Smooth muscle cell (in vitro differentiated cells): ENCODE data around the gene HS3ST1. TPM values are rescaled to one million over a fixed set of nuclear protein-coding genes. Genes with fewer than 3 reads are reported as not detected.
"Not testable (repeated sequence)": the region's sequence is repeated elsewhere in the genome, so short reads cannot be mapped to it uniquely, and the experiment has no call there.

Source experiments
- DNase-seq: peaks from one replicate; lab custom pipeline; 2025; ENCODE audit not compliant: unreplicated experiment; lab: John Stamatoyannopoulos, UW
- H2AFZ ChIP-seq: fragments of 200-600 bp; sonication (generic); 2 replicates; pipeline ENCODE4 v1.6.0; 2016; ENCODE audit warnings: antibody characterized with exemption, low read depth, mild to moderate bottlenecking
- H3F3A ChIP-seq: fragments of 200-600 bp; sonication (generic); 2 replicates; pipeline ENCODE4 v1.6.0; 2017; ENCODE audit warnings: antibody characterized with exemption, low read depth
- H3K27ac ChIP-seq: fragments of 200-600 bp; sonication (generic); 2 replicates; pipeline ENCODE4 v1.5.1; 2016; ENCODE audit warnings: low read depth, mild to moderate bottlenecking
- H3K27me3 ChIP-seq: fragments of 200-600 bp; sonication (generic); 2 replicates; pipeline ENCODE4 v1.6.1; 2016; ENCODE audit warnings: low read depth, mild to moderate bottlenecking
- H3K36me3 ChIP-seq: fragments of 200-600 bp; sonication (generic); 2 replicates; pipeline ENCODE4 v1.5.1; 2016; ENCODE audit warnings: low read depth
- H3K4me1 ChIP-seq: fragments of 200-600 bp; sonication (generic); 2 replicates; pipeline ENCODE4 v1.5.1; 2016; ENCODE audit warnings: low read depth
- H3K4me2 ChIP-seq: fragments of 200-600 bp; sonication (generic); 2 replicates; pipeline ENCODE4 v1.6.0; 2016; ENCODE audit warnings: mild to moderate bottlenecking
- H3K4me3 ChIP-seq: fragments of 200-600 bp; sonication (generic); 2 replicates; pipeline ENCODE4 v1.5.1; 2016; ENCODE audit warnings: mild to moderate bottlenecking
- H3K79me2 ChIP-seq: fragments of 200-600 bp; sonication (generic); 2 replicates; pipeline ENCODE4 v1.6.0; 2016; ENCODE audit warnings: low read depth, mild to moderate bottlenecking
- H3K9ac ChIP-seq: fragments of 200-600 bp; sonication (generic); 2 replicates; pipeline ENCODE4 v1.6.0; 2016; ENCODE audit warnings: low read depth
- H3K9me3 ChIP-seq: fragments of 200-600 bp; sonication (generic); replicated peaks from 2 replicates; pipeline ENCODE4 v1.5.1; 2016; ENCODE audit warnings: low read depth
- H4K20me1 ChIP-seq: fragments of 200-600 bp; sonication (generic); 2 replicates; pipeline ENCODE4 v1.6.0; 2016; ENCODE audit warnings: low read depth
- CTCF ChIP-seq: fragments of 200-600 bp; sonication (generic); IDR thresholded peaks from 2 replicates; pipeline ENCODE4 v1.5.1; 2017; ENCODE audit warnings: borderline replicate concordance, mild to moderate bottlenecking, antibody characterized with exemption; ENCODE audit not compliant: insufficient read depth, poor library complexity, severe bottlenecking
- WGBS: methylation state at CpG from one replicate; pipeline ENCODE4 v1.1.7; 2016; ENCODE audit warnings: low lambda C conversion rate; 5-methylcytosine and 5-hydroxymethylcytosine counted together
- polyA plus RNA-seq: library from polyadenylated mRNA; unstranded; fragments of >200 nt; fragmentation: Nextera tagmentation; extraction: Ambion mirVana; gene quantifications from 2 replicates; pipeline ENCODE4 v1.2.1, GENCODE V29; 2016
- total RNA-seq: library from RNA; depleted of rRNA; stranded (reverse); fragments of >200 nt; gene quantifications from 2 replicates; pipeline ENCODE4 v1.2.3, GENCODE V29; 2014

HS3ST1 gene
- total and polyA plus RNA-seq, 2 experiments from 2014 or later: 0.22 to 3.1 TPM

- no peak overlapping the region for H3K27ac ChIP-seq
- no peaks in the 10 kb centered on the region for H3K27me3 ChIP-seq
- no peak overlapping the region for H3K4me2 ChIP-seq
- peaks cover 4% of the 10 kb centered on the region for H3K4me1 ChIP-seq
- no peak overlapping the region for H3K4me3 ChIP-seq
- no peaks in the 10 kb centered on the region for H3K36me3 ChIP-seq
- no peaks in the 10 kb centered on the region for H3K9me3 ChIP-seq
- TF ChIP-seq CTCF: no peak
- no peak overlapping the region for H2AFZ ChIP-seq
- DNase-seq: no peak
- no peak overlapping the region for H3K9ac ChIP-seq
- peaks cover 7% of the 10 kb centered on the region for H3F3A ChIP-seq
- 90% methylated on average over 5 of the region's 5 CpGs for WGBS
- no peaks in the 10 kb centered on the region for H3K79me2 ChIP-seq
- H4K20me1 ChIP-seq: no peaks in the 10 kb centered on the region
Measured at GRCh38 chr4:11397819-11398610, 30.7 kb downstream of the HS3ST1 start.

GRCh38 chr4:11397146-11397545 is 31.5 kb downstream of the HS3ST1 start:
- Histone ChIP-seq H3F3A (peaks cover 2% of the 10 kb centered on the region), H3K4me3 (no peak overlapping the region), H4K20me1 (no peaks in the 10 kb centered on the region), H3K36me3 (no peaks in the 10 kb centered on the region), H3K27ac (no peak overlapping the region), H3K4me1 (peaks cover 4% of the 10 kb centered on the region), H3K9me3 (no peaks in the 10 kb centered on the region), H3K4me2 (no peak overlapping the region), H3K27me3 (no peaks in the 10 kb centered on the region), H2AFZ (no peak overlapping the region), H3K9ac (no peak overlapping the region), H3K79me2 (no peaks in the 10 kb centered on the region)
- WGBS: 50% methylated on average over 1 of the region's 1 CpG
- no peak for TF ChIP-seq CTCF
- DNase-seq: no peak

- TF ChIP-seq CTCF: no peak
- Histone ChIP-seq H3K79me2 (no peaks in the 10 kb centered on the region), H3K4me2 (no peak overlapping the region), H3K27ac (no peak overlapping the region), H3K9ac (no peak overlapping the region), H3K4me3 (no peak overlapping the region), H3K9me3 (no peaks in the 10 kb centered on the region), H3F3A (no peaks in the 10 kb centered on the region), H3K36me3 (no peaks in the 10 kb centered on the region), H2AFZ (no peak overlapping the region), H4K20me1 (no peaks in the 10 kb centered on the region), H3K27me3 (no peaks in the 10 kb centered on the region), H3K4me1 (no peaks in the 10 kb centered on the region)
- 88% methylated on average over 2 of the region's 2 CpGs for WGBS
- no peak for DNase-seq
Measured at GRCh38 chr4:11393551-11393950, 35.1 kb downstream of the HS3ST1 start.

- not testable (repeated sequence) for H3K27ac ChIP-seq, H3F3A ChIP-seq, H3K4me2 ChIP-seq, H4K20me1 ChIP-seq, H3K9ac ChIP-seq, H3K79me2 ChIP-seq, H3K4me1 ChIP-seq, H3K36me3 ChIP-seq, H3K9me3 ChIP-seq, H3K4me3 ChIP-seq, H3K27me3 ChIP-seq, H2AFZ ChIP-seq, DNase-seq
- 81% methylated on average over 14 of the region's 15 CpGs for WGBS
Measured at GRCh38 chr4:11384072-11384471, 44.6 kb downstream of the HS3ST1 start.
